Sigmoid colon (tissue), 4 donors: ENCODE data around the gene MNT.

ENCODE experiments used
- CTCF ChIP-seq, 4 experiments: fragments of 450-650 bp in 3 of 4; fragments of 200-600 bp in 1 of 4; IDR thresholded peaks; one replicate each; pipeline ENCODE4 v1.5.1; 2016 to 2019; ENCODE audit warnings: antibody characterized with exemption in 4 of 4, mild to moderate bottlenecking in 3 of 4, moderate library complexity in 2 of 4
- POLR2A ChIP-seq, 2 donors: fragments of 450-650 bp; IDR thresholded peaks; one replicate each; pipeline ENCODE4 v1.6.1; 2016; ENCODE audit warnings: antibody characterized with exemption in 2 of 2, mild to moderate bottlenecking in 2 of 2, moderate library complexity in 2 of 2
- POLR2AphosphoS5 ChIP-seq, 4 donors: sonication (generic); formaldehyde crosslinking; IDR thresholded peaks; one replicate each; pipeline ENCODE4 v1.6.1; 2017; ENCODE audit warnings: antibody characterized with exemption in 4 of 4

- TF ChIP-seq CTCF (IDR thresholded peaks at IDR 0.05): no peak
- TF ChIP-seq POLR2AphosphoS5 (IDR thresholded peaks at IDR 0.05): no peak
- no peak for TF ChIP-seq POLR2A (IDR thresholded peaks at IDR 0.05)
These were observed 12.7 kb downstream of the MNT start for GRCh38 chr17:2388020-2388682.
